ENCODE data around the gene PNKD.

The PNKD gene

DNA sequence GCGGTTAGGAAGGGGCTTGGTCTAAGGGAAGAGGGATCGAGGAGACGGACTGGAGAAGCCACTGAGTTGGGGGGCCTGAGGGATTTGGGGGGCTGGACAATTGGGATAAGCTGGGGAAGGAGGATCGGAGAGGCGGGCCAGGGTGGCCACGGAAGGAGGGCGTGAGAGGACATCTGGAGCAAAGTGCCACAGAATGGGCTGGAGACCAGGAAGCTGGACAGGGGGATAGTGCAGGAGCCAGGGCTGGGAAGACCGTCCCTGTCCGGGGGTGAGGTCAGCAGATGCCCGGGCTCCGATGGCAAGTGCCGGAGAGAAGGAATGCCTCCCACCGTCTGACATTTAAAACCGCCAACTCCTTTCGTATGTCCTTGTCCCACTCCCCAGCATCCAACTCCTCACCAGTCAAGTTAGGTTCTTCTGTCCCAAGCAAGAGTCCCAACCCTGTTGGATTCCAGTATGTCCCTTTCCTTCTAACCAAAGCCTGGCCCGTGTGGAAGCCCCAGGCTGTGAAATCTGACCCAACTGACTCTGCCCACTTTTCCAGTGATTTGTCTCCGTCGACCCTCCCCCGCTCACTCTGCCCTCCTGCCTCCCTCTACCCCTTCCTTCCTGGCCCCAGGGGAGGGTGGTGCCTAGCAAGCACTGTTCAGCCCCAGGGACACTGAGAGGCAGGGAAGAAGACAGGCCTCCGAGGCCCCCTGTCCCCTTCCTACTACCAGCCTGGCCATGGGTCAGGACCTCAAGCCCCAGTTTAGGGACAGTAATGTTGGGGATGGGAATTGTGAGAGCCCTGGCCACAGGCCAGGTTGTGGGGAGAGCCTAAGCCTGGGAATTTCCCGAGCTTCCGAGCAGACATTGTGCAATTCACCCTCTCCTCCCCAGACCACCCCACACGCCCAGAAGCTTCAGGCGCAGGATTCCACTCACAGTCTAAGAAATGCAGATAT is 53.5 kb downstream of the PNKD start:
- TF ChIP-seq, protein P1, sequence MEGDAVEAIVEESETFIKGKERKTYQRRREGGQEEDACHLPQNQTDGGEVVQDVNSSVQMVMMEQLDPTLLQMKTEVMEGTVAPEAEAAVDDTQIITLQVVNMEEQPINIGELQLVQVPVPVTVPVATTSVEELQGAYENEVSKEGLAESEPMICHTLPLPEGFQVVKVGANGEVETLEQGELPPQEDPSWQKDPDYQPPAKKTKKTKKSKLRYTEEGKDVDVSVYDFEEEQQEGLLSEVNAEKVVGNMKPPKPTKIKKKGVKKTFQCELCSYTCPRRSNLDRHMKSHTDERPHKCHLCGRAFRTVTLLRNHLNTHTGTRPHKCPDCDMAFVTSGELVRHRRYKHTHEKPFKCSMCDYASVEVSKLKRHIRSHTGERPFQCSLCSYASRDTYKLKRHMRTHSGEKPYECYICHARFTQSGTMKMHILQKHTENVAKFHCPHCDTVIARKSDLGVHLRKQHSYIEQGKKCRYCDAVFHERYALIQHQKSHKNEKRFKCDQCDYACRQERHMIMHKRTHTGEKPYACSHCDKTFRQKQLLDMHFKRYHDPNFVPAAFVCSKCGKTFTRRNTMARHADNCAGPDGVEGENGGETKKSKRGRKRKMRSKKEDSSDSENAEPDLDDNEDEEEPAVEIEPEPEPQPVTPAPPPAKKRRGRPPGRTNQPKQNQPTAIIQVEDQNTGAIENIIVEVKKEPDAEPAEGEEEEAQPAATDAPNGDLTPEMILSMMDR (IDR thresholded peaks at IDR 0.05; ENCODE audit: low read depth, low read length), result no peak
- peak overlapping the region; percentile 67 for H3K4me3 ChIP-seq (ENCODE audit: low read depth, low read length)

DNA sequence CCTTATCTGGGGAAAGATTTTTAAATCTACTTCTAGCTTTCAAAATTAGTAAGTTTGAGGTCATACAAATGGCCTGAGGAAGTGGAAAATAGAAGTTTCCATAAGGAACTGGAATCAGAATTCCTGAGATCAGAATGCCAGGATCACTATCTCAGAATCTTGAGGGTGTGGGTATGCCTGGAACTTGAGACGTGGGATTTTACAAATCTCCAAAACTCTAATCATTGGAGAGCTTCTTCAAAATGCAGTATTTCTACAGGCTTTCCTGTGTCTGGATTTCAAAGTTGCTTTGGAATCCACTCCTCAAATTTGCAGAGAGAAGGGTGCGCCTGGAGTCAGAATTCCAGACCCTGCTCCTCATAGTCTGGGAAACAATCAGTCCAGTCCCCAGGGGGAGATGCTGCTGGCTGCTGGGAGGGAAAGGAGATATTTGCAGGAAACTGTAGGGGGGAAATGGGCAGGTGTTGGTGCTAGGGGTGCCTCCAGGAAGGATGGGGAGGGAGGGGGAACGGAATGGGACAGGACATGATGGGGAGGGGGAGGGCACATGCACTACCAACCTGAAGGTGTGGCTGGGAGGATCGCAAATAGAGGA is 55.3 kb downstream of the PNKD start:
- TF ChIP-seq, protein P1 (IDR thresholded peaks at IDR 0.05; ENCODE audit: low read depth, low read length), result no peak
- H3K4me3 ChIP-seq (ENCODE audit: low read depth, low read length), result no peak overlapping the region

DNA sequence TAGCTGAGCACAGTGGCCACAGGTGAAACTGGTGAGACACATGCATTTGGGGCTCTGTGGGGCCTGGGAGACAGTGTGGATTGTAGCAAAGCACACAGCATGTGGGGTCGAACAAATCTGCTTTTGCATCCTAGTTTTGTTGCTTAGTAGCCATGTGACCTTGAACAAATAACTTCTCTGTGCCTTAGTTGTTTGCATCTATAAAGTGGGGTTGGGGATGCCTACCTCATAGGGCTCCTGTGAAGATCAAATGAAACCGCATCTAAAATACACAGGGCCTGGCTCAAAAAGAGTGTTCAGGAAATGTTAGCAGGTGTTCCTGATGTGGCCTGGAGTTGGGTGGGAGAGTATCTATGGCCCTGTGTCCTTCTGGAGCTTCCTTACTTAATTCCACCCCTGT is 56.0 kb downstream of the PNKD start:
- no peak overlapping the region for H3K4me3 ChIP-seq (ENCODE audit: low read depth, low read length)
- TF ChIP-seq, protein P1 (IDR thresholded peaks at IDR 0.05; ENCODE audit: low read depth, low read length), result no peak

GRCh38 chr2:218327451-218328210 is 57.3 kb downstream of the PNKD start:
- TF ChIP-seq, protein P1 (IDR thresholded peaks at IDR 0.05; ENCODE audit: low read depth, low read length), result no peak
- no peak overlapping the region for H3K4me3 ChIP-seq (ENCODE audit: low read depth, low read length)

- no peak overlapping the region for H3K4me3 ChIP-seq (ENCODE audit: low read depth, low read length)
- TF ChIP-seq, protein P1 (IDR thresholded peaks at IDR 0.05; ENCODE audit: low read depth, low read length), result no peak
Observed at GRCh38 chr2:218328294-218328693, 58.0 kb downstream of the PNKD start.

GRCh38 chr2:218329027-218329825 is 58.9 kb downstream of the PNKD start:
- no peak overlapping the region for H3K4me3 ChIP-seq (ENCODE audit: low read depth, low read length)

More at GRCh38 chr2:218329027-218329825, 58.9 kb downstream of the PNKD start:
- TF ChIP-seq, protein P1 (IDR thresholded peaks at IDR 0.05; ENCODE audit: low read depth, low read length), result no peak
